ENCODE data around the gene TRDN. TPM values are rescaled to one million over a fixed set of nuclear protein-coding genes. Genes with fewer than 3 reads are reported as not detected.

Gene TRDN
- total RNA-seq, 1 experiment from 2014 or later, result 39.8 TPM

DNA sequence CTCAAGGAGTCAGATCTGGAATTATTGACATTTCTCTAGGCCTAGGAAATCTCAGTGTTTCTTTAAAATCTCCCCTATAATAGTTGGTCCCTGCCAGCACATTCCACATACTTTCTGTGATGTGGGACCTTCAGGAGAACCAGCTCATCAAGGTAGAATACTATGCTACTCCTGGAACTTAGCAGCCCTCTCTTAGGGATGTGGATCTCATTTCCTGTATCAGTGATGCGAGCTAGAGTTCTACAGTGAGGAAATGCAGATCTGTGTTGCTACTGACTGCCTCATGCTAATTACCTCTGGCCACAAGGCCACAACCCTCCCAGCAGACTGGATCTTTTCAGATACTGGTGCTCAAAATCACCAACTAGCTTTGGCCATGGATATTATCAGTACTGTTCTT, 446.9 kb downstream of the TRDN start:
- H3K4me3 Mint-ChIP-seq, result no peak overlapping the region
- no peaks in the 10 kb centered on the region for H3K36me3 Mint-ChIP-seq
- no peaks in the 10 kb centered on the region for H3K4me1 Mint-ChIP-seq
- ChIA-PET CTCF (interaction anchor here (0.8 kb wide), 1 partner anchor 190 kb away, joined by 3 read pairs; no protein-coding TSS in a partner anchor), POLR2A (no interaction called here)
- no peaks in the 10 kb centered on the region for H3K27me3 Mint-ChIP-seq (ENCODE audit: low read depth)
- peaks cover 15% of the 10 kb centered on the region for H3K9me3 Mint-ChIP-seq
- peak; percentile 91 for ATAC-seq
- TF ChIP-seq AR (CRISPR knock-in tag; IDR thresholded peaks at IDR 0.05) (no peak), TEAD4 (CRISPR knock-in tag; IDR thresholded peaks at IDR 0.05) (no peak), ZNF416 (CRISPR knock-in tag; IDR thresholded peaks at IDR 0.05) (no peak), TEAD1 (CRISPR knock-in tag; IDR thresholded peaks at IDR 0.05) (no peak), RORB (CRISPR knock-in tag; IDR thresholded peaks at IDR 0.05) (no peak), ZNF232 (CRISPR knock-in tag; IDR thresholded peaks at IDR 0.05) (no peak)
- no peak for DNase-seq (ENCODE audit: low spot score)
- H3K27ac Mint-ChIP-seq, result no peak overlapping the region

- DNase-seq (ENCODE audit: low spot score), result no peak
- ChIA-PET POLR2A (no interaction called here), CTCF (interaction anchor here (0.7 kb wide), 1 partner anchor 390 kb away, joined by 3 read pairs; no protein-coding TSS in a partner anchor)
- TF ChIP-seq, protein P1, sequence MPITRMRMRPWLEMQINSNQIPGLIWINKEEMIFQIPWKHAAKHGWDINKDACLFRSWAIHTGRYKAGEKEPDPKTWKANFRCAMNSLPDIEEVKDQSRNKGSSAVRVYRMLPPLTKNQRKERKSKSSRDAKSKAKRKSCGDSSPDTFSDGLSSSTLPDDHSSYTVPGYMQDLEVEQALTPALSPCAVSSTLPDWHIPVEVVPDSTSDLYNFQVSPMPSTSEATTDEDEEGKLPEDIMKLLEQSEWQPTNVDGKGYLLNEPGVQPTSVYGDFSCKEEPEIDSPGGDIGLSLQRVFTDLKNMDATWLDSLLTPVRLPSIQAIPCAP (CRISPR knock-in tag; IDR thresholded peaks at IDR 0.05), result no peak
- TF ChIP-seq ATF3 (CRISPR knock-in tag; conservative IDR thresholded peaks at IDR 0.05) (no peak), KAT7 (CRISPR knock-in tag; IDR thresholded peaks at IDR 0.05; ENCODE audit: borderline replicate concordance) (no peak), EMX1 (CRISPR knock-in tag; IDR thresholded peaks at IDR 0.05) (no peak), OVOL2 (CRISPR knock-in tag; IDR thresholded peaks at IDR 0.05; ENCODE audit: borderline replicate concordance) (no peak), ZNF121 (CRISPR knock-in tag; IDR thresholded peaks at IDR 0.05) (no peak), RORB (CRISPR knock-in tag; IDR thresholded peaks at IDR 0.05) (no peak), SMAD4 (CRISPR knock-in tag; IDR thresholded peaks at IDR 0.05) (no peak)
- TF ChIP-seq, protein P2, sequence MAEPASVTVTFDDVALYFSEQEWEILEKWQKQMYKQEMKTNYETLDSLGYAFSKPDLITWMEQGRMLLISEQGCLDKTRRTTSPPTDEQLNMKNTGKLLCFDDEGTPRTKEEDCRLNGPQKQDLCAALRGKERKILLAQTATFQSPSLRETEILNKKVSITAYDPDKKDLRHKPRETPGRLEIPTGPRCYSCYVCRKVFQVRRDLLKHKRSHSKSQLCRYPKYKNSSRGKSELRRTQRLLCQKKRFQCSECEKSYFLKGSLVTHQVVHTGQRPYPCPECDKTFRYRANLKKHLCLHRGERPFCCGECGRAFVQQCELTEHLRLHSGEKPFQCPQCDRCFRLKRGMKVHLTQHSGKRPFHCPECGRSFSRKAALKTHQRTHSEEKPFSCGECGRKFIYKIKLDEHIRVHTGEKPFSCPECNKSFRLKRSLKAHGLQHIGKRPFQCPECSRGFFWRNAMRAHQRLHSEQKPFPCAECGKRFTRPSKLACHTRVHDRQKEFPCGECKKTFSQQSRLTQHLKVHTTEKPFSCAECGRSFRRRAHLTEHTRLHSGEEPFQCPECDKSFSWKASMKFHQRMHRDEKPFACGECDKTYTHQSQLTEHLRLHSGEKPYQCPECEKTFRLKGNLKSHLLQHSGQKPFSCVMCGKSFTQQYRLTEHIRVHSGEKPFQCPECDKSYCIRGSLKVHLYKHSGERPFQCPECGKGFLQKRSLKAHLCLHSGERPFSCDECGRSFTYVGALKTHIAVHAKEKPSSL (CRISPR knock-in tag; conservative IDR thresholded peaks at IDR 0.05), result no peak
- TF ChIP-seq, protein P3, sequence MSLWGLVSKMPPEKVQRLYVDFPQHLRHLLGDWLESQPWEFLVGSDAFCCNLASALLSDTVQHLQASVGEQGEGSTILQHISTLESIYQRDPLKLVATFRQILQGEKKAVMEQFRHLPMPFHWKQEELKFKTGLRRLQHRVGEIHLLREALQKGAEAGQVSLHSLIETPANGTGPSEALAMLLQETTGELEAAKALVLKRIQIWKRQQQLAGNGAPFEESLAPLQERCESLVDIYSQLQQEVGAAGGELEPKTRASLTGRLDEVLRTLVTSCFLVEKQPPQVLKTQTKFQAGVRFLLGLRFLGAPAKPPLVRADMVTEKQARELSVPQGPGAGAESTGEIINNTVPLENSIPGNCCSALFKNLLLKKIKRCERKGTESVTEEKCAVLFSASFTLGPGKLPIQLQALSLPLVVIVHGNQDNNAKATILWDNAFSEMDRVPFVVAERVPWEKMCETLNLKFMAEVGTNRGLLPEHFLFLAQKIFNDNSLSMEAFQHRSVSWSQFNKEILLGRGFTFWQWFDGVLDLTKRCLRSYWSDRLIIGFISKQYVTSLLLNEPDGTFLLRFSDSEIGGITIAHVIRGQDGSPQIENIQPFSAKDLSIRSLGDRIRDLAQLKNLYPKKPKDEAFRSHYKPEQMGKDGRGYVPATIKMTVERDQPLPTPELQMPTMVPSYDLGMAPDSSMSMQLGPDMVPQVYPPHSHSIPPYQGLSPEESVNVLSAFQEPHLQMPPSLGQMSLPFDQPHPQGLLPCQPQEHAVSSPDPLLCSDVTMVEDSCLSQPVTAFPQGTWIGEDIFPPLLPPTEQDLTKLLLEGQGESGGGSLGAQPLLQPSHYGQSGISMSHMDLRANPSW (CRISPR knock-in tag; conservative IDR thresholded peaks at IDR 0.05; ENCODE audit: low read depth), result no peak
- H3K4me1 Mint-ChIP-seq, result no peaks in the 10 kb centered on the region
- no peaks in the 10 kb centered on the region for H3K27me3 Mint-ChIP-seq (ENCODE audit: low read depth)
- H3K9me3 Mint-ChIP-seq, result peaks cover 18% of the 10 kb centered on the region
- ATAC-seq, result no peak
- no peak overlapping the region for H3K27ac Mint-ChIP-seq
- H3K4me3 Mint-ChIP-seq, result no peak overlapping the region
- H3K36me3 Mint-ChIP-seq, result no peaks in the 10 kb centered on the region
Measured at GRCh38 chr6:123182998-123183397, 453.8 kb downstream of the TRDN start.
